Left ventricle myocardium inferior (tissue), 1 donor: ENCODE measurements around the gene RUFY3. TPM values are rescaled to one million over a fixed set of nuclear protein-coding genes. Genes with fewer than 3 reads are reported as not detected.
"Not testable (repeated sequence)": the region's sequence is repeated elsewhere in the genome, so short reads cannot be mapped to it uniquely, and the experiment has no call there.

Experiments used
- DNase-seq: peaks from one replicate; pipeline ENCODE4 v3.0.0-alpha.2; 2020
- H3K27ac ChIP-seq: fragments of 200-600 bp; replicated peaks from 2 replicates; pipeline ENCODE4 v1.8.0; 2021
- H3K27me3 ChIP-seq: fragments of 200-600 bp; 2 replicates; pipeline ENCODE4 v1.8.0; 2021; ENCODE audit warnings: low read depth
- H3K36me3 ChIP-seq: fragments of 200-600 bp; 2 replicates; pipeline ENCODE4 v1.8.0; 2021
- H3K4me1 ChIP-seq: fragments of 200-600 bp; 2 replicates; pipeline ENCODE4 v1.8.0; 2021
- H3K4me3 ChIP-seq: fragments of 200-600 bp; 2 replicates; pipeline ENCODE4 v1.8.0; 2021; ENCODE audit warnings: mild to moderate bottlenecking, moderate library complexity
- H3K9me3 ChIP-seq: fragments of 200-600 bp; replicated peaks from 2 replicates; pipeline ENCODE4 v1.8.0; 2021
- intact Hi-C: fragments of 100-400 bp; cut with micrococcal nuclease; formaldehyde crosslinking; loops from one replicate; pipeline ENCODE4 v1.11.0; 2022
- total RNA-seq: library from RNA; stranded (reverse); fragmentation: NEBNext Ultra II Directional; extraction: Animal tissue kit (Norgen Biotek cat#: 25700); gene quantifications from one replicate; pipeline ENCODE4 v1.2.1, GENCODE V29; 2021
- TF ChIP-seq, protein P1 (sequence below): fragments of 200-600 bp; IDR thresholded peaks from 2 replicates; pipeline ENCODE4 v1.8.0; 2021; ENCODE audit warnings: antibody characterized with exemption, mild to moderate bottlenecking, borderline replicate concordance
- donor health status: DM: no; HTN: yes; CAD: no; lungs with severe emphysema.

Gene RUFY3
- total RNA-seq, 1 donor from 2014 or later: 20.5 TPM

DNA sequence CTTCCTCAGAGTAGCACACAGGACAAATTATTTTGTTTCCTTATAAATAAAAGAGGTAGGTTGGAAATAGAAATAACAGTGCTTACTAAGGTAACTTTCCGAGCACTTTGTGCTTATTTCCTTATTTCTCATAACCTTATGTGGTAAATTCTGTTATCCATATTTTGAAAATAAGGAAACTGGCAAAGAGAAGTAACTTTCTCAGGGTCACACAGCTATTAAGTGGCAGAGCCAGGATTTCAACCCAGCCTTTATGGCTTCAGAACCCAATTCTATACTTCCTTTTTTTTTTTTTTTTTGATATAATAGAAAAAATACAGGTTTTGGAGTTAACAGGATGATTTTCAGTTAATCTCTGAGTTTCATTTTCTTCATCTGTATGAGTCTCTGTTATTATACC lies 30.1 kb upstream of the RUFY3 start:
- TF ChIP-seq, protein P1, sequence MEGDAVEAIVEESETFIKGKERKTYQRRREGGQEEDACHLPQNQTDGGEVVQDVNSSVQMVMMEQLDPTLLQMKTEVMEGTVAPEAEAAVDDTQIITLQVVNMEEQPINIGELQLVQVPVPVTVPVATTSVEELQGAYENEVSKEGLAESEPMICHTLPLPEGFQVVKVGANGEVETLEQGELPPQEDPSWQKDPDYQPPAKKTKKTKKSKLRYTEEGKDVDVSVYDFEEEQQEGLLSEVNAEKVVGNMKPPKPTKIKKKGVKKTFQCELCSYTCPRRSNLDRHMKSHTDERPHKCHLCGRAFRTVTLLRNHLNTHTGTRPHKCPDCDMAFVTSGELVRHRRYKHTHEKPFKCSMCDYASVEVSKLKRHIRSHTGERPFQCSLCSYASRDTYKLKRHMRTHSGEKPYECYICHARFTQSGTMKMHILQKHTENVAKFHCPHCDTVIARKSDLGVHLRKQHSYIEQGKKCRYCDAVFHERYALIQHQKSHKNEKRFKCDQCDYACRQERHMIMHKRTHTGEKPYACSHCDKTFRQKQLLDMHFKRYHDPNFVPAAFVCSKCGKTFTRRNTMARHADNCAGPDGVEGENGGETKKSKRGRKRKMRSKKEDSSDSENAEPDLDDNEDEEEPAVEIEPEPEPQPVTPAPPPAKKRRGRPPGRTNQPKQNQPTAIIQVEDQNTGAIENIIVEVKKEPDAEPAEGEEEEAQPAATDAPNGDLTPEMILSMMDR: no peak
- H3K27ac ChIP-seq: no peak overlapping the region
- no peaks in the 10 kb centered on the region for H3K9me3 ChIP-seq
- H3K36me3 ChIP-seq: peaks cover 25% of the 10 kb centered on the region
- DNase-seq: no peak
- intact Hi-C loops: no loop called here
- H3K4me3 ChIP-seq: no peak overlapping the region
- H3K4me1 ChIP-seq: peaks cover 49% of the 10 kb centered on the region
- no peaks in the 10 kb centered on the region for H3K27me3 ChIP-seq

DNA sequence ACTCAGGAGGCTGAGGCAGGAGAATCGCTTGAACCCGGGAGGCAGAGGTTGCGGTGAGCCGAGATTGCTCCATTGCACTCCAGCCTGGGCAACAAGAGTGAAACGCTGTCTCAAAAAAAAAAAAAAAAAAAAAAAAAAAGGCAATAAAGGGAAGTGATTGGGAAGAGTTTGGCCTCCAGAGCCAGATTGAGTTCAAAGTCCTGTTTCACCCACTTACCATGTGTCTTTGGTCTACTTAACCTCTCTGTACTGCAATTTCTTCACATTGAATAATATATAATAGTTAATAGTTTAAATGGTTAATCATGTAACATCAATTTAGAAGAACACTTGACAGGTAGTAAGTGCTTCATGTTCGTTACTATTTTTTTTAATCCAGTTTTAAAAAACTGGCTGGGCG lies 27.1 kb upstream of the RUFY3 start:
- peaks cover 28% of the 10 kb centered on the region for H3K4me1 ChIP-seq
- DNase-seq, H3K9me3 ChIP-seq, H3K27ac ChIP-seq, H3K27me3 ChIP-seq, intact Hi-C loops, H3K4me3 ChIP-seq: not testable (repeated sequence)
- H3K36me3 ChIP-seq: peaks cover 25% of the 10 kb centered on the region

DNA sequence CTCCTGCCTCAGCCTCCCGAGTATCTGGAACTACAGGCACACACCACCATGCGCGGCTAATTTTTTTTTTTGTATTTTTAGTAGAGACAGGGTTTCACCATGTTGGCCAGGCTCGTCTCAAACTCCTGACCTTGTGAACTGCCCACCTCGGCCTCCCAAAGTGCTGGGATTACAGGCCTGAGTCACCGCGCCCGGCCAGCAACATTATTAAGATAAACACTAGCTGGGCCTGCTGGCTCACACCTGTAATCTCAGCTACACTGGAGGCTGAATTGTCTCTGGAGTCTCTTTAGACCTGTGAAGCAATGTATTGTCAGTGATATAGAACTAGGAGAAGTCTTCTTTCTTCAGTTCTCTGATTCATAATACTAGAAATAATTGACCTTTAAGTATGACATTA lies 23.3 kb upstream of the RUFY3 start:
- intact Hi-C loops, H3K4me1 ChIP-seq, H3K4me3 ChIP-seq, H3K9me3 ChIP-seq, H3K36me3 ChIP-seq, DNase-seq, H3K27me3 ChIP-seq, H3K27ac ChIP-seq: not testable (repeated sequence)

DNA sequence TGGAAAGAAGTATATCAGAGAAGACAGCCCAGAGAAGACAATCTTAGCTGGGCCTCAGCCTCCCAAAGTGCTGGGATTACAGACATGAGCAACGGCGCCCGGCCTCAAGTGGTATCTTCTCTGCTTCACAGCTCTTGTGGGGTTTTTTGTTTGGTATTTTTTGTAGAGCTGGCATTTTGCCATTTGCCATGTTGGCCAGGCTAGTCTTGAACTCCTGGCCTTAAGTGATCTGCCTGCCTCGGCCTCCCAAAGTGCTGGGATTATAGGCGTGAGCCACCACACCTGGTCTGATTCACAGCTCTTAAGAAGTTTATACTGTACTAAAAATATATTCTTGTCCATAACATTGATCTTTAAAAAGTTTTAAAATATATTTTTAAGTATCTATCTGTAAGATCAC lies 21.1 kb upstream of the RUFY3 start:
- no peaks in the 10 kb centered on the region for H3K9me3 ChIP-seq
- H3K27me3 ChIP-seq: no peaks in the 10 kb centered on the region
- no peaks in the 10 kb centered on the region for H3K36me3 ChIP-seq
- TF ChIP-seq, protein P1: no peak
- H3K27ac ChIP-seq: no peak overlapping the region
- intact Hi-C loops: no loop called here
- no peak for DNase-seq
- peaks cover 16% of the 10 kb centered on the region for H3K4me1 ChIP-seq
- no peak overlapping the region for H3K4me3 ChIP-seq

DNA sequence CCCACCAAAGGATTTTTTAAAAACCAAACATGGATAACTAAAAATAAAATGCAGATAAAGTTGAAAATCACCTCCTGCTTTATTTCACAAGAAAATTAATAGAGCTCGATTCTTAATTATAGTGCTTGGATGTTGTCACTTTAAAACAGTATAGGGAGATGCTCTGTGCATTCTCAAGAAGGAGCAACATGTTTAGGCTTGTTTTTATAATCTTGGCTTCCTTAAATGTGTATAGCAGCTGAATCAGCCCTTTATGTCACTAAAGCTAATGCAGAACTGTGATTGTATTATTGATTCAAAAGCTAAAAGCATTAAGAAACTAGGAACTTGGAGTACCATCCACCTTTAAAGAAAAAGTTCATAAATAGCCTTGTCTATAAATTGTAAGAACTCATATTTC lies 20.5 kb upstream of the RUFY3 start:
- no peaks in the 10 kb centered on the region for H3K27me3 ChIP-seq
- no peak overlapping the region for H3K4me3 ChIP-seq
- no peaks in the 10 kb centered on the region for H3K9me3 ChIP-seq
- DNase-seq: no peak
- H3K4me1 ChIP-seq: peaks cover 22% of the 10 kb centered on the region
- no peak overlapping the region for H3K27ac ChIP-seq
- intact Hi-C loops: no loop called here
- H3K36me3 ChIP-seq: no peaks in the 10 kb centered on the region
- TF ChIP-seq, protein P1: no peak

DNA sequence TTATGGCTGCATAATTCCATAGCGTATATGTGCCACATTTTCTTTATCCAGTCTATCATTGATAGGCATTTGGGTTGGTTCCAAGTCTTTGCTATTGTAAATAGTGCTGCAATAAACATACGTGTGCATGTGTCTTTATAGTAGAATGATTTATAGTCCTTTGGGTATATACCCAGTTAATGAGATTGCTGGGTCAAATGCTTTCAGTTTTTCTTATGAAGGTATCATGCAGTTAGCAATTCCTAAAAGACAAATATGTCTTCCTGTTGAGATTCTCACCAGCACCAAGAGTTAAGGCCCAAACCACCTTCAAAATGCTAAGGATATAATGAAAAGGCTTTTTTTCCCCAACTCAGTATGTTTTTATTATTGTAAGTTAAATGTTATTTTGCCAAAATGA lies 19.2 kb upstream of the RUFY3 start:
- H3K27ac ChIP-seq: peak overlapping the region; percentile 98

DNA sequence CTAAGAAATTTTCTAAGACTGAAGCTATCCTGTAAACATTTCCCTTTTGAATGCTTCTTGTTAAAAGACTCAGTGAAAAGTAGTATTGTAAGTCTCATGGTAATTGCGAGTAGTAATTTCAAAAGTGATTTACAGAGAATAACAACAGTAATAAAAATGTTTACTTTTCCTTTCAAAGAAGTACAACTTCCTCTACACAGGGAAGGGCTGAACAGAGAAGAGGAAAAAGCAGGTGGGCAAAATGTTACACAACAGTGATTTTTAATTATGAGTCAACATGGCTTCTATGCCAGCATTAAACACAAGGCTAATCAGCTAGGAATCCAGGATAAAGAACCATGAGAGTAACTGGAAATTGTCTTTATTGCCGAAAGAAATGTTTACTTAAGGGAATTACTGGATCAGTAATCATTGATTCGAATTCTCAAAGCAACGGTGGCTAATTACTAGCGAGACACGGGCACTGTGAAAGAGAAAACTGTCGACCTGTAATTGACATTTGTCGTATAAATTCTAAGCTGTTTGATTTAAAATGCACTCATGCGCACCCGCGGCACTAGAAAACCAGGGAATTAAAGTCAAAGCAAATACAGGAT lies 18.0 kb upstream of the RUFY3 start:
- intact Hi-C loops: no loop called here
- TF ChIP-seq, protein P1: no peak

More for the DNA sequence above, 19.2 kb upstream of the RUFY3 start:
- H3K36me3 ChIP-seq, intact Hi-C loops, H3K4me3 ChIP-seq, H3K27me3 ChIP-seq, DNase-seq, H3K9me3 ChIP-seq: not testable (repeated sequence)
- peaks cover 32% of the 10 kb centered on the region for H3K4me1 ChIP-seq

More for the DNA sequence above, 18.0 kb upstream of the RUFY3 start:
- H3K4me1 ChIP-seq: peaks cover 32% of the 10 kb centered on the region
- peak overlapping the region; percentile 98 for H3K27ac ChIP-seq
- H3K36me3 ChIP-seq: no peaks in the 10 kb centered on the region
- no peak for DNase-seq
- H3K27me3 ChIP-seq: no peaks in the 10 kb centered on the region
- no peaks in the 10 kb centered on the region for H3K9me3 ChIP-seq
- peak overlapping the region; percentile 91 for H3K4me3 ChIP-seq
